NCI-H2196 (cell line): ENCODE data around the gene ANTXR2.
"Not testable (repeated sequence)": the region's sequence is repeated elsewhere in the genome, so short reads cannot be mapped to it uniquely, and the experiment has no call there.

ENCODE experiments used
- DNase-seq: peaks from one replicate; lab custom pipeline; 2025; ENCODE audit not compliant: unreplicated experiment; lab: John Stamatoyannopoulos, UW

The ANTXR2 gene

DNA sequence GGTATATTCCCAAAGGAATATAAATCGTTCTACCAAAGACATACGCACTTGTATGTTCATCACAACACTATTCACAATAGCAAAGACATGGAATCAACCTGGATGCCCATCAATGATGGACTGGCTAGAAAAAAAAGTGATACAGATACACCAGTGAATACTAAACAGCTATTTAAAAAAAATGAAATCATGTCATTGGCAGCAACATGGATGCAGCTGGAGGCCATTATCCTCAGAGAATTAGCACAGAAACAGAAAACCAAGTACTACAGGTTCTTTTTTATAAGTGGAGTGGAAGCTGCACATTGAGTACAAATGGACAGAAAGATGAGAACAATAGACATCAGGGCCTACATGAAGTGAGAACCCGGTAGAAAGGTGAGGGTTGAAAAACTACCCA, 81.4 kb downstream of the ANTXR2 start:
- DNase-seq, result no peak

- not testable (repeated sequence) for DNase-seq
These were observed 81.9 kb downstream of the ANTXR2 start for GRCh38 chr4:79991100-79991499.

- no peak for DNase-seq
These were observed 85.6 kb downstream of the ANTXR2 start for GRCh38 chr4:79987401-79987800.

GRCh38 chr4:79983431-79983830, 89.6 kb downstream of the ANTXR2 start:
- no peak for DNase-seq

DNA sequence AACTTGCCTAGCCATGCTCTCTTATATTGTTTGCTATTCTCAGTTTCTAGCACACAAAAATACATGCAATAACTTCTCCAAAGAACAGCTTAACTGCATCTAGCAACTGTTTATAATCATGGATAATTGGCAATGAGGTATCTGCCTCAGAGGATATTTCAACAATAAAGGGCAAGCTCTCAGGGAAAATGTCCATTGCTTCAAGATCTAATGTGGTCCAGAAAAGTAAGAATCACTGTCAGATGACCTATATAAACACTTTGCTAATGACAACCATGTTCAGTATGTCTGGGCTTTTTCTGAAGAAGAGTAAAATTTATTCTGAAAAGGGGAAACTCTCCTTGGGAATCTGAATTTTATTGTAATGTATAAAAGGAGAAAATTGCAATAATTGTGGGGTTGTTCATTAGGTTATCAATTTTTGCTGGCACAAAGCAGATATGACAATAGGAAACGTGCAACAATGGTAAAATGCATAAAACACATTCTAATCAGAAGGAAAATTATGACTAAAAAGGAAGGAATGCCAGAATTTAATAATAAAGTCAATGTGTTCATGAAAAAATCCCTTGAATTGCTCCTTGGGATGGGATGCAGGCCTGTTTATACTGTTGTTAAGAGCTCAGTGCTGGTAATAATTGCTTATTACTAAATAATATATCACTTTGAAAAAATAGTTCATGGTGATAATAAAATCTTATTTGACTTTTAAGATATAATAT, 90.3 kb downstream of the ANTXR2 start:
- DNase-seq, result no peak

DNA sequence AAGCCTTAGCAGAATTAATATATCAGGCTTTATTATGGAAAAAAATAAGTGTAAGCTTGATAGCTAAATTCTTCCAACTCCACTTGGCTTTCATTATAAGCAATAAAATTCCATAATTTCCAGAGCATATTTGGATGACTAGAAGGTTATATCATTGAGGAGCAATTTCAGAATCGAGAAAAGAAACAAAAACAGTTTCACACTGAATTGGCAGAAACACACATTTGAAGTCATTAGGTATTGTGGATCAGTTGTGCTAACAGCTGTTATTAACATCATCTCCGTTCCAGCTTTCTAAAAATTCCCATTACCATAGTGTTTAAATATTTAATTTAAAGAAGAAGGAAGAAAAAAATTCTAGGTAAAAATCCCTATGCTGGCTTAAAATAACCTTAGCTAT, 92.6 kb downstream of the ANTXR2 start:
- no peak for DNase-seq

GRCh38 chr4:79979785-79980437, 93.1 kb downstream of the ANTXR2 start:
- no peak for DNase-seq

GRCh38 chr4:79977131-79977840, 95.7 kb downstream of the ANTXR2 start:
- DNase-seq, result no peak

- no peak for DNase-seq
These were observed 108.4 kb downstream of the ANTXR2 start for GRCh38 chr4:79964400-79965211.

- DNase-seq, result no peak
These were observed 109.0 kb downstream of the ANTXR2 start for GRCh38 chr4:79964020-79964399.

DNA sequence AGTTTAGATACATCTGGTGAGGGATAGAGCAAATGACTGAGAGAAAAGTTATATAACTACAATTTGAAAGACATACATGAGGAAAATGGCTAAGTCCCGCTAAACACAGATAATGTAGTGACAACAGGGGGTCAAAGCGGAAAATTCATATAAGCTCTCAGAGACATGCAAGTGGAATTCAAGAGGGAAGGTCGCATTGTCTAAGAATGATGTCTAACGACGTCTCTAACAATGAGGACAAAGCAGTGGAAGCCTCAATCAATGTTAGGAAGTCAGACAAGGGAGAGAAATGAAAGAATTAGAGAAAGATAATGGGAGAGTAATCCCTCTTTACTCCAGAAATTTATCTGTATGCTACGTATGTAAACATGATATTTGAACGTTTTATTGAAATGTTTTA, 113.4 kb downstream of the ANTXR2 start:
- no peak for DNase-seq

DNA sequence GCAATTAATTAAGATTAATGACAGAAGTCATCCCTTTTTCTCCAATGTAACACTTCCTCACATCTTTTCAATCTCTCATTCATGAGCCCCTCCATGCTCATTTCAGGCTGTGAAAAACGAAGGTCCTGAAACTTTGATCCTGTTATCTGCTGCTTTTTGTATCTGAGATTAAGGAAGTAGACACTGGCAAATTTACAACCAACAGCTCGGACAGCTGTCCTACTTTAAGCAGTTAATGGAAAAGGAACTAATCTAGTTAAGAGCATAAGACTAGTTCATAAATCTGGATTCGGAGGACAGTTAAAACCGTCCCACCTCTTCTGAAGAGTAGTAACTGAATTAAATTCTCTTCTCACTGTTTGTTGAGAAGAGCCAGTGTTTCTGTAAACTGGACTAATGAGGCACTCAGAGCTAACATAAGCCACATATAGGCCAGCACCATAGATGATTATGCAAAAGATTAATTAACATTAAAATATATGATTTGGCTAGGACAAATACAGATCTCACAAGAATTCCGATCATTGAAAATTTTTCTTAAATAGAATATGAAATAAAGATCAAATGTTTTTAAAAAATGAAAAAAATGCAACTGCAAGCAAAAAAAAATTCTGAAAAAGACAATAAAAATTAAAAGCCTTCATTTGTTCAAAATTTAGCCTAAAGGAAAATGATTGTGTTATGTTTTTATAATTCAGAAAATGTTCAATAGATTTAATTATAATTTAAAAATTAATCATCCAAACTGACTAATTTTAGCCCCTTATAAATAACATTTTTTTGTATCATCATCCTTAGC, 114.4 kb downstream of the ANTXR2 start:
- DNase-seq, result no peak

DNA sequence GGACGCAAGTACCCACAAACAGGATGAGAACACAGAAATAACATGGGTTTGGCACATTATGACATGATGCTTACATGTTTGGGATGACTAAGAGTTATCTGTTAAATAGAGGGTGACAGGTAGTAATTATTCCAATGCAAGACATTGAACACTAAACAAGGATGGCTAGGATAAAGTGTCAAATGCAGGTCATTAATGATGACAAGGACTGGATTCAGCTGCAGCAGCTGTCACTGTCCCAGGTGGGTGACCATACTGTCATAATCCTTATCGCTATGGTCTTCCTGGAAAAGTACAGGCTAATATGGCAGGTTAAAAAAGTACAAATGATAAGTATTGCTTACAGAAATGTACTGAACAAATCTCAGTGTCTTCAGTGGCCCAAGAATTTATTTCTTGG, 123.9 kb downstream of the ANTXR2 start:
- no peak for DNase-seq

DNA sequence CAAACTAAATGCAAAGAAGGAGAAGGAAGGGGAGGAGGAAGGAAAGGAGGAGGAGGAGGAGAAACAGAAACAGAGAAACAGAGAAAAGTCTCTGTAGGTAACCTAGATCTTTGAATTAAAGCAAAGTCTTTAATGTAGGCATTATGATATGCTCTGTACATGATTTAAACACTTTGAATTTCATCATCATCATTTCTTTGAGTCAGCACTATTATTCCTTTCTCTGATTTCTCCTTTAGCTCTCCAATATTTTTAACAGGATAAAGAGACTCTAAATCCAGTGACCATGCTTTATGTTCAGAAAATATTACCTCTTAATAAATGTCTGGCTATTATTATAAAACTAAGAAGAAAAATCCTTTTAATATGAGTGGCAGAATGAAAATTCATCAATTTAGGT, 124.3 kb downstream of the ANTXR2 start:
- DNase-seq, result no peak

- DNase-seq, result no peak
These were observed 124.8 kb downstream of the ANTXR2 start for GRCh38 chr4:79948261-79948660.

DNA sequence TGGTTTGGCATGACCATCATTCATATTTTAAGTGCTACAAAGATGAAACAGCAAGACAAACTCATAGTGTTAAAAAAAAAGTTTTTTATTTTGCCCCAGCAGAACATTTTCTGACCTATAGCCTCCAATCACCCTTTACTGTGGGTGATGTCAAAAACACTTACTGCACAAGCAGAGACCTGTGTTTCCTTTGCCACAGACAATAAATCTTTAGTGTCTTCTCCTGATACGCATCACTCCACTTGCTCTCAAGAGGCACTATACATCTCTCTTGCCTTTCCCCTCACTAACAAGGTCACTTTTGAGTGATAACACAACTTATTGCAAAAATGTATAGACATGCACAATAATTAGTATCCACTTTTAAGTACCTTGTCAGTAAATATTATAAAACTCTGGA, 125.6 kb downstream of the ANTXR2 start:
- DNase-seq, result no peak

GRCh38 chr4:79935274-79935673, 137.8 kb downstream of the ANTXR2 start:
- DNase-seq, result no peak

- no peak for DNase-seq
These were observed 138.4 kb downstream of the ANTXR2 start for GRCh38 chr4:79934660-79935059.

GRCh38 chr4:79927931-79928330, 145.1 kb downstream of the ANTXR2 start:
- no peak for DNase-seq

- DNase-seq, result no peak
These were observed 149.7 kb downstream of the ANTXR2 start for GRCh38 chr4:79923281-79923680.

DNA sequence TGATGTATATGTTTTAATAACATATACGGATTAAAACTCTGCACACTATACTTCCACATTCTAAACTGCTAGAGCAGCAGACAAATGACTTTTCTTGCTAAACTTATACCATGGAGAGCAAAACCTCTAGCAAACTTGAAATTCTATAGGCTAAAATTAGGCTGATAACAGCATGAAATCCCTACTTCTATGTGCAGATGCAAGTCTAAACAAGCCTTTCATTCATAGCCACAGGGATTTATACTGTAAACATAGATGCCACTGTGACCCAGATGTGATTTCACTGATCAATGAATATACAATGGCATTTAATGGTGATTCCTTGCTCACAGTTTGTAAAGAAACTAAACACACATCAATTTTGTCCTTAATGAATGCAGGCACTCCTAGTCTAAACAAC, 151.0 kb downstream of the ANTXR2 start:
- no peak for DNase-seq
